Stimulated activated CD4-positive, alpha-beta T cell treated with anti-CD3 and anti-CD28 coated beads, Interleukin-2, amount 100 ng/mL, for 4 hours (primary cell): ENCODE measurements around the gene NDRG2.
A peak's percentile ranks its signal among the peaks of the same experiment; 100 is the strongest.

ENCODE experiments used
- DNase-seq: peaks from one replicate; pipeline ENCODE4 v3.0.0-alpha.2; 2020; ENCODE audit warnings: low read depth

NDRG2 gene

GRCh38 chr14:21024585-21025370 lies at the start of gene NDRG2:
NDRG2 (minus strand) TSS chr14:21025061; CDS start chr14:21023315, 1,746 bp downstream.
- peak; percentile 68 for DNase-seq

DNA sequence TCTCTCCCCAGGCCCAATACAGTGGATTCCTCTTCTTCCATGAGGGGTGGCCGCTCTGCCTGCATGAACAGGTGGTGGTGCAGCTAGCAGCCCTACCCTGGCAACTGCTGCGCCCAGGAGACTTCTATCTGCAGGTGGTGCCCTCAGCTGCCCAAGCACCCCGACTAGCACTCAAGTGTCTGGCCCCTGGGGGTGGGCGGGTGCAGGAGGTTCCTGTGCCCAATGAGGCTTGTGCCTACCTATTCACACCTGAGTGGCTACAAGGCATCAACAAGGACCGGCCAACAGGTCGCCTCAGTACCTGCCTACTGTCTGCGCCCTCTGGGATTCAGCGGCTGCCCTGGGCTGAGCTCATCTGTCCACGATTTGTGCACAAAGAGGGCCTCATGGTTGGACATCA lies 49.1 kb upstream of the NDRG2 start:
- DNase-seq: no peak

DNA sequence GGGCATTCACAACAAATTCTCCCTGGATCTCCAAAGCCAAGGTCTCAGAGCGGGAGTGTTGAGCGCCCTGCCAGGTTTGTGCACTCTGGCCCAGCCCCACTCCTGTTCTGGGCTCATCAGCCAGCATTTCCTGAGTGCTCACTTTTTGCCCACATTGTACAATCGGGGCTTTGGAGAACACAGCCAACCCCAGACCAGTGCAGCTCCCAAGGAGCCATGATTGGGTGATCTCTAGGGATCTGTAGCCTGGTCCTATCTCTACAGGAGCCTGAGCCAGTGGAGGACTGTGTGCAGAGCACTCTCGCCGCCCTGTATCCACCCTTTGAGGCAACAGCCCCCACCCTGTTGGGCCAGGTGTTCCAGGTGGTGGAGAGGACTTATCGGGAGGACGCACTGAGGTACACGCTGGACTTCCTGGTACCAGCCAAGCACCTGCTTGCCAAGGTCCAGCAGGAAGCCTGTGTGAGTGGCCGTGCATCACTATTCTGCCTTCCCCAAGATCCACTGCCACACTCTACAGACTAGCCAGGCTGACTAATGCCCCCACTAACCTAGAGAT lies 48.0 kb upstream of the NDRG2 start:
- DNase-seq: no peak

DNA sequence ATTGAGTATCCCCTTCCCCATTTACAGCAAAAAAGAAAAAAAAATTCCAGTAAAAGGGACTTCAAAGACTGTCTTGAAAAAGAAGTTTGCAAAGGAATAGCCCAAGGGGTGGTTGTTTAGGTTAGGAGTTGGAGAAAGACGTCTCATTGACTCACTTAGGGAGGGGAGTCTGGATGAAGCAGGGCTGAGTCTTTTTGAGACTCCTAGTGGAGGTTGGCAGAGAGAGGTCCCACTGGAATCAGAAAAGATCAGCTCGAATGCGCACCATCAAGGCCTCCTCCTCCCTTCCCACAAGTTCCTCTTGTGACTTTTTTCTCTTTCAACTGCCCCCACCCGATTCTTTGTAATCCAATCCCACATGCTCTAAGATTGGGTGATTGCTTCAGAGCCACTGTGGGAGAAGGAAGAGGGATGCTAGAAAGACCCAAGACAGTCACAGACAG lies 47.2 kb upstream of the NDRG2 start:
- no peak for DNase-seq

DNA sequence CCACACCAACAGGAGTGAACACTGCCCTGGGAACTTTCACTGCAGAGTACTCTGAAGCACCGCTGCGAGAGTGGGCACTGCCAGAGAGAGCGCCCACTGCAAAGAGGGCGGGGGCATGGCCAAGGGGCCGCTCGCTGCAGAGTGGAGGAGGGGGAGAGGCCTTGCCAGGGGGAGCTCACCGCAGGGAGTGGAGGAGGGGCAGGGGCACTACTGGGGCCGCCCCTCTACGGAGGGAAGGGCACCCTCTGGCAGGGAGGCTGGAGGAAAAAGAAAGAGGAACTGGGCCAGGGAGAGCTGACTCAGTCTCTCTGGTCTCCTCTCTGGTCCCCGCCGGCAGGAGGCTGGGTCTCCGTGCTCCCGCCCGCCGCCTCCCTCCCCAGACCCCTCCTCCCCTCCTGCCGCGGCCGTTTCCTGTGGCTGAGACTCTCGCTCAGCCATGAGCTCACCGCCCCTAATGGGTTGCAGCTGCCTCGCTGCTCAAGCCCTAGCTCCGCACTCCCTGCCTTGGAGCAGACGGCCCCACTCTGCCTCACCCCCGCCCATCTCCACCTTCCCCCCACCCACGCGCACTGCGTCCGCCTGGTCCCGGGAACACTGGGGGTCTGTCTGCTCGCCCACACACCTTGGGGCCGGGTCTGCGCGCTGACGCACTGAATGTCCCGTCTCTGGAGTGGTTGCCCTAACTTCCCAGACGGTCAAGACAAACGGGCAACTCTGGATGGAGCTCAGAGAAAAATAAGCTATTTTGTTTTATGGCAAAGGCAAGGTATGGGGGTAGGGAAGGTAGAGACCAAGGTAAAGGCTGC lies 46.6 kb upstream of the NDRG2 start:
- peak; percentile 19 for DNase-seq

DNA sequence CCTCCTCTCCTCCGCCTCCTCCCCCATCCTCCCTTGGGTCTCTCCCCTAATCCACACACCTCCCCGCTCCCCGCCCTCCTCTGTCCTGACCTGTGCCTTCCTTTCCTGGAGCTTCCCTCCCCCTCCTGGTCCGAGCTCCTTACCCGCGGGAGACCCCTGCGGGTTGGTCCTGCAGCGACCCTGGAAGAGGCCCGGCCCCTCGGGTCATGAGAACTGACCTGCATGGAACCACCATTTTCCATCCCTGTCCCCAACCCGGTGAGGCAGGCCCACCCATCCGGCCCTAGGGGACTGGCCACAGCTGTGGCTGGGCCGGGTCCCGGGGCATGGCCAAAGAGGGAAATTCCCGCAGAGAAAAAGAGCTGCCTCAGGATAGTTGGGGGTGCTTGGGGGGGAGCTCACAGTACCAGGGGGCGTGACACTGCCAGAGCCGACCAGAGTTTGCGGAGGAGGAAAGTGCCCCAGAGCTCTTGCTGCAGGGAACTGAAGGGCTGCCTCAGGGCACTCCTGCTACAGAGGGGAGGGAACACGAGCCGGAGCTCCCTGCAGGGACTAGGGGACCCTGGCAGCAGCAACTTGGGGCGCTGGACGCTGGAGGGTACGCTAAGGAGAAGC lies 45.9 kb upstream of the NDRG2 start:
- DNase-seq: no peak

- no peak for DNase-seq
Observed at GRCh38 chr14:21070083-21070609, 45.3 kb upstream of the NDRG2 start, which contains the start of gene ARHGEF40. ARHGEF40 (plus strand) TSS chr14:21070304; CDS start chr14:21070397, 93 bp downstream.

GRCh38 chr14:21069388-21070082 lies 44.7 kb upstream of the NDRG2 start:
- DNase-seq: no peak

DNA sequence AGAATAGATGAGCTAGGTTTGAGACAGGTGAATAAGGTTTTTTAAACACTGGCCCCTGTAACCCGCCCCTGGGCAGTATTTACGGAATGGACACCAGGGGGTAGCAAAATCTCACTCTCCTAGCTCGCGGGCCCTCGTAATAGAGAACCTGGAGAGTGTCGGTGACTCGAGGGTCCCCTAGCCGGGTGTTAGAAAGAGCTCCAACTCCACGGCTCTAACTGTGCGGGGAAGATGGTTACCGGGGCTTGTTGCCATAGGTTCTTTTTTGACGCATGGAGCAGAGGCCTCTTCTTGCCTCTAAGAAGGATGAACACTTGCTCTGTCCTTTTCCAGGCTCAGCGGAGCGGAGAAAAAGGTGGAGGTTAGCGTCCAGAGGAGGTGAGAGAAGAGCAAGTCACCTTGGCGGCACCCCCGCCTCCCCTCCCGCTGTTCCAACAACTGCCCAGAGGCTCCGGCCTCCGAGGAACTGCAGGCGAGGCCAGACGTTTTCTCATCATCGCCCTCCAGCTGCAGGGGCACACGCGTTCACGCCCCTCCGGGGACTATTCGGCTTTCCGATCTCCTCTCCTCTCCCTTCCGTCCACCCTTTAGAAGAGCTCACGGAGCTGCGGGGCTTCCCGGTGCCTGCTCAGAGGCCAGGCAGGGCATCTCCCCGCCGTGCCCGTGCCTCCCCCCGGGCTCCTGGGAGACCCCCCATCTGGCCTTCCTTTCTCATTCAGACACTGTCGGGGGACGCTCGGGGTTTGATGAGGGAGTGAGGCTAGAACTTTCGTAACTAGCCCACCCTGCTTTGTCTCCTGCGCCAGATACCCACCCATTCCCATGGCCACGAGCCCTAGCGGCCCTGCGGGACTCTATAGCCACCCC lies 43.9 kb upstream of the NDRG2 start:
- peak; percentile 22 for DNase-seq

- DNase-seq: no peak
Observed at GRCh38 chr14:21066882-21067502, 42.1 kb upstream of the NDRG2 start.

DNA sequence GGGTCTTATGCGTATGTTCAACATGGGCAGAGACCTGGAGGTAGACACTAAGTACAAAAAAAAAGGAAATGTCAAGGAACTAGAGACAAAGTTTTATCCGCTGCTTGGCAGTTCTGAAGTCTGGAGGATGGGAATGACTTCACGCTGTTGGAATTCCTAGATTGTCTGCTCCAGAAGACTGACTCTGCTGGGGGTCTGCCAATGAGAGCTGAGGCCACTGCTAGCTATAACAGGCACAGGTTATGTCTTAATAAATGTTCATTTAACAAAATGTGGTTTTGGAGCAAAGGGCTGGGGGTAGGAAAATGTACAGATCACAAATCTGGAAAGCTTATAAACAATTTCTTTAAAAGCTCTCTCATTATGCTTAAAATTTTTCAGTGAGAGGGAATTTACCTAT lies 38.6 kb upstream of the NDRG2 start:
- DNase-seq: no peak

DNA sequence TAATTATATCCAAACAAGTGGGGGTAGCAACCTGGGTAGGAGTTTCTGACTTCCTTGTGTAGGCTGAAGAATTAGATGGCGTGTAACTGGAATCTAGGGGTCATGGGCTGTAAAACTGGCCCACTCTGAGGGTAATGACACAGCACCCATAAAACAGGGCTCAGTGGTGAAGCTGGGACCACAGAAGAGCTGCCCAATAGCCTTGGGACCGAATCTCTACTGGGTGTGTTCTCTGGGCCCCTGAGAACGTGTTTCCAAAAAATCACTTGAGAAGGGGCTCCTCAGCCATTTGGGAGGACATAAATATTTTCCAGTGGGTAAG lies 36.4 kb upstream of the NDRG2 start:
- DNase-seq: no peak

DNA sequence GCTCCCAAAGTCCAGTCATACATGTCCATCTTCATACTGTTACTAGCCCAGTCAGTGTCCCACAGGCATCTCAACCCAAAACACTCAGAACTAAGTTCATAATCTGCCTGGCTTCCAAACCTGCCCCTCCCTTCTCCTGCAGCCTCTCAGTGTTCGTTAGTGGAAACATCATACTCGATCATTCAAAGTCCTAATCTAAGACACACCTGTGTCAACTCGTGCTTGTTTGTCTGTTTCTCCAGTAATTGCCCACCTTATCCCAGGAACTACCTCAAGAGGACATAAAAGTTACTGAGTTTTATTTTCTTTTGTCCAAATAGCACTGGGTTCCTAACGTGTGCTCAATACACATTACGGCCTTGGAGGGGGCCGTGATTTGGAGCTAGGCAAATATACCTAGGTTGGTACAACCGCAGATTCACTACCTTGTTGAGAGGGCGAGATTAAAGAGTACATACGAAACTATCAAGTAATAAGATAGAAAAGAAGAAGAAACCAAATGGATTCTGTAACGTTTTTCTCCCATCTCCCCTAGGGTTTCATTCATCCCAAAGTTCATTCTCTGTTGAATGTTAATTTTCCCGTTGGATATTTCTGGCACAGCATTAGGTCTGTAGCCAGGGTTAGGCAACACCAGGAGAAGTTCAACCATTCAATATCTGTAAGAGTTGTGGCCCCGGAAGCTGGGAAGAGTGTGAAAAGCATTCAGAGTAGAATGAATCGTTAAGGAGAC lies 35.9 kb upstream of the NDRG2 start:
- DNase-seq: no peak

DNA sequence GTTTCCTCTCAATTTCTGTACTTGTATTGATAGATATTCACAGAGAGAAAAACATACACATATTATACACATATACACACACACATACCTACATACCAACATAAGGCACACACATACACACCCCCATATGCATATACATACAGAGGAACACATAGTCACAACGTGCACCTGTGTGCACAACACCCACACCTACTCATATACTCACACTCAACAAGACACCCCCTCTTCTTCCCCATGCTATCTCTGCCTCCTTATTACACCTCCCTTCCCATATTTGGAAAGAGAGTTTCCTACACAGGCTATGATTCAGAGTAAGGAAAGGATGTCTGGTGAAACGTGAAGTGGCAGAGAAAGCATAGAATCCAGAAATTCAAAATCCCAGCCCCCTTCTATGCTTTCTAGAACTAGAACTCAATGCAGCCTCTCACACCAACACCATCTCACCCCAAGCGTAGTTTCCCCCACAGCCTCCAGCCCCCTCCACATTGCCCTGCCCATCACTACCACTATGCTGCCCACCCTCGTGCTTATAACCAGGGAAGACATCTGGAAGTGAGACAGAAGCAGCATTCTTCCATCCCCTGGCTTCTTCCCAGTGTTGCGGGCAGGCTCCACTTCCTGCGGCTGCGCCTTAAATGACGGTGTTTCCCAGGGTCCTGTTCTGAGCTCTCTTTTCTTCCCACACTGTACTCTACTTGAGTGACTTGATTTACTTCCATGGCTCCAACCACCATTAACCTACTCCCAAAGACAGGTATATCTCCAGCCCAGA lies 35.2 kb upstream of the NDRG2 start:
- no peak for DNase-seq

- no peak for DNase-seq
Observed at GRCh38 chr14:21058903-21059302, 34.0 kb upstream of the NDRG2 start.

DNA sequence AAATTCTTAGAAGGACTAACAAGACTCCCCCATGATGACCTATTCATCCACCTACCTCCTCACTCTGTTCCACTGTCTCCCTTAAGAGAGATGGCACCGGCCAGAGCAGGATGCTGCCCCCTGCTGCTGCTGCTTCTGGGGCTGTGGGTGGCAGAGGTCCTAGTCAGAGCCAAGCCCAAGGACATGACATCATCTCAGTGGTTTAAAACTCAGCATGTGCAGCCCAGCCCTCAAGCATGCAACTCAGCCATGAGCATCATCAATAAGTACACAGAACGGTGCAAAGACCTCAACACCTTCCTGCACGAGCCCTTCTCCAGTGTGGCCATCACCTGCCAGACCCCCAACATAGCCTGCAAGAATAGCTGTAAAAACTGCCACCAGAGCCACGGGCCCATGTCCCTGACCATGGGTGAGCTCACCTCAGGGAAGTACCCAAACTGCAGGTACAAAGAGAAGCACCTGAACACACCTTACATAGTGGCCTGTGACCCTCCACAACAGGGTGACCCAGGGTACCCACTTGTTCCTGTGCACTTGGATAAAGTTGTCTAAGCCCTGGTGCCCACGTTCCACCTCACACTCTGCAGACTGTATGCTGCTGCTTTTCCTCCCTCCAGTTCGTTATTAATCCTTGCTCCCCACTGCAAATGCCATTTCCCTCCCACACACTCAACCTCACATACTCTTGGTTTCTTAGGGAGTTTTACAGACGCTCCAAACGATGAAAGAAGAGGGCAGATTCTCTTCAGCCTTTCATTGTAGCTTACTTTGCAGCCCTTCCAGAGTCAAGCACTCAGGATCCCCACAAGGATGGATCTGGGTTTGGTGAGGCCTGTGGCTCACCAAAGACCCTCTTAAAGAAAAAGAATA lies 33.2 kb upstream of the NDRG2 start, which contains the start of gene RNASE8:
Gene RNASE8 (plus strand): TSS at position 20 of the 873 bp plus-strand sequence. CDS start 71 bp downstream, at position 91.
- no peak for DNase-seq

DNA sequence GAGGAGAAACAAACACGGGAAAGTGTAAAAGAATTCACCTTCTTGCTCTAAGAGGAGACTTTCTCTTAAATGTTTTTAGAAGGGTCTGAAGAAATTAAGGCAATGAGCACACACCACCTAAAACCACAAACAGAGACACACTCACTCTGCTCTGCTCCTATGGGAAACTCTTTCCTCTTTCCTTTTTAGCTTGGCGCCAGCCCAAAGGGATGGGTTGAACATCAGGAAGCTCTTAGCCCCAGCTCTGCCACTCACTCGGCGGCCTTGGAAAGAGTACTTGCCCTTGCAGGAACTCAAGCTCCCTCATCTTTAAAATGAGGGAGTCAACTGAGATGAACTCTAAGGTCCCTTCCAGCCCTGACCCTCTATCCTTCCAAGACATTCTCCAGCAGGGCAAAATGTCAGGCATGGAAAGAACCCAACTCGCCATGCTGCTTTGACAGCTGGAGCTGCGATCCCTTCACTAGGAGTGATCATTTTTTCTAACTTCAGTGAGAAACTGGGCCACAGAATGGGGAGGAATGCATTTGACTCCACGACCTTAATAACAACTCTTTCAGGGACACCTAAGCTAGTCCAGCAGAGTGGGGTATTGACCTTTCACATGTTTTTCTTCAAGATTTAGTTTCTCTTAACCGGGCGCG lies 31.8 kb upstream of the NDRG2 start:
- no peak for DNase-seq
